B cell (primary cell): ENCODE data around the gene ADCY10. TPM values are rescaled to one million over a fixed set of nuclear protein-coding genes. Genes with fewer than 3 reads are reported as not detected.

Experiments
- ATAC-seq: fragments of 200-7000 bp; cut with Tn5 transposase; one replicate; pipeline ENCODE4 v1.10.0; 2021; ENCODE audit warnings: low read depth, mild to moderate bottlenecking, moderate number of reproducible peaks, moderate library complexity
- CTCF ChIA-PET: fragments of 350-600 bp; sonication (Branson Sonifier 250); formaldehyde crosslinking; loops from one replicate; lab custom pipeline; 2021; ENCODE audit warnings: antibody characterized with exemption, inconsistent platforms; lab: Charles Lee
- POLR2A ChIA-PET: fragments of 350-600 bp; sonication (Branson Sonifier 250); formaldehyde crosslinking; loops from one replicate; lab custom pipeline; 2021; ENCODE audit warnings: antibody characterized with exemption; lab: Charles Lee
- DNase-seq: peaks from one replicate; pipeline ENCODE4 v3.0.0; 2013
- H2AFZ ChIP-seq: 2 replicates; pipeline ENCODE4 v1.6.1; 2012; ENCODE audit warnings: mild to moderate bottlenecking, low read depth, low read length; ENCODE audit not compliant: insufficient read depth, poor library complexity, severe bottlenecking
- H3K27ac ChIP-seq, 2 donors: 1 replicate in 1 of 2; 2 replicates in 1 of 2; pipeline ENCODE4 v1.5.1; 2012 to 2013; ENCODE audit warnings: low read length in 2 of 2, mild to moderate bottlenecking in 2 of 2, moderate library complexity in 1 of 2
- H3K27me3 ChIP-seq, 4 experiments: fragments of 200-600 bp in 1 of 4; sonication (generic) in 1 of 4; replicated peaks in 1 of 4; 1 replicate in 2 of 4; 2 replicates in 2 of 4; pipeline versions ENCODE4 v1.6.1 to v1.7.0; 2013 to 2016; ENCODE audit warnings: low read length in 3 of 4, mild to moderate bottlenecking in 2 of 4, mixed read lengths in 1 of 4, moderate library complexity in 1 of 4; ENCODE audit not compliant: insufficient read depth in 4 of 4, control insufficient read depth in 3 of 4; ENCODE audit errors: control extremely low read depth in 1 of 4
- H3K36me3 ChIP-seq, 2 experiments: replicated peaks in 1 of 2; 1 replicate in 1 of 2; 2 replicates in 1 of 2; pipeline versions ENCODE4 v1.6.1 to v1.7.1; 2013; ENCODE audit warnings: low read length in 1 of 2; ENCODE audit not compliant: insufficient read depth in 2 of 2, control insufficient read depth in 1 of 2; ENCODE audit errors: control extremely low read depth in 1 of 2, extremely low read depth in 1 of 2
- H3K4me1 ChIP-seq, 2 donors: fragments of 200-600 bp in 1 of 2; sonication (generic) in 1 of 2; 1 replicate in 1 of 2; 2 replicates in 1 of 2; pipeline versions ENCODE4 v1.5.1 to v1.6.1; 2013 to 2017; ENCODE audit warnings: low read length in 2 of 2; ENCODE audit not compliant: control insufficient read depth in 2 of 2, insufficient read depth in 2 of 2
- H3K4me2 ChIP-seq: replicated peaks from 2 replicates; pipeline ENCODE3; 2012; ENCODE audit warnings: mild to moderate bottlenecking, low read depth, low read length; ENCODE audit not compliant: poor library complexity, severe bottlenecking
- H3K4me3 ChIP-seq, 5 experiments: fragments of 200-600 bp in 1 of 5; sonication (generic) in 1 of 5; 1 replicate in 3 of 5; 2 replicates in 2 of 5; pipeline versions ENCODE4 v1.5.1 to v1.7.0; 2011 to 2016; ENCODE audit warnings: low read length in 4 of 5, mild to moderate bottlenecking in 4 of 5, low read depth in 2 of 5, control low read depth in 1 of 5, moderate library complexity in 1 of 5; ENCODE audit not compliant: insufficient read depth in 1 of 5; ENCODE audit errors: control extremely low read depth in 1 of 5, extremely low read depth in 1 of 5
- H3K79me2 ChIP-seq: fragments of 200-600 bp; sonication (generic); one replicate; pipeline ENCODE4 v1.6.0; 2016; ENCODE audit warnings: low read length; ENCODE audit not compliant: control insufficient read depth, insufficient read depth
- H3K9ac ChIP-seq: fragments of 200-600 bp; sonication (generic); 2 replicates; pipeline ENCODE4 v1.6.1; 2017; ENCODE audit warnings: mild to moderate bottlenecking, low read length, moderate library complexity
- H3K9me3 ChIP-seq, 3 donors: one replicate each; pipeline versions ENCODE4 v1.6.1 to v1.7.1; 2013; ENCODE audit warnings: low read length in 2 of 3; ENCODE audit not compliant: control insufficient read depth in 2 of 3, insufficient read depth in 1 of 3; ENCODE audit errors: control extremely low read depth in 1 of 3
- H4K20me1 ChIP-seq: 2 replicates; pipeline ENCODE4 v1.6.0; 2012; ENCODE audit warnings: mild to moderate bottlenecking, low read length; ENCODE audit not compliant: insufficient read depth, control insufficient read depth, poor library complexity, severe bottlenecking
- H3K27ac Mint-ChIP-seq: one replicate; pipeline ENCODE4 v1.8.0; 2021; ENCODE audit warnings: mixed read lengths
- H3K27me3 Mint-ChIP-seq: one replicate; pipeline ENCODE4 v1.8.0; 2021; ENCODE audit warnings: mixed read lengths
- H3K4me1 Mint-ChIP-seq: one replicate; pipeline ENCODE4 v1.8.0; 2021; ENCODE audit warnings: mixed read lengths
- H3K4me3 Mint-ChIP-seq: one replicate; pipeline ENCODE4 v1.8.0; 2021; ENCODE audit warnings: mixed read lengths
- H3K9me3 Mint-ChIP-seq: one replicate; pipeline ENCODE4 v1.8.0; 2022; ENCODE audit warnings: mixed read lengths; ENCODE audit not compliant: insufficient read depth
- CTCF ChIP-seq: fragments of 200-600 bp; IDR thresholded peaks from one replicate; pipeline ENCODE4 v1.8.0; 2022; ENCODE audit warnings: antibody characterized with exemption, mild to moderate bottlenecking
- EZH2 ChIP-seq: IDR thresholded peaks from 2 replicates; pipeline ENCODE4 v1.6.1; 2012; ENCODE audit warnings: borderline replicate concordance, low read depth, mild to moderate bottlenecking, moderate library complexity, low read length; ENCODE audit not compliant: insufficient read depth, poor library complexity, severe bottlenecking
- WGBS: methylation state at CpG from one replicate; pipeline ENCODE4 v1.1.5; 2013; ENCODE audit warnings: missing lambda C conversion rate; ENCODE audit not compliant: insufficient coverage; 5-methylcytosine and 5-hydroxymethylcytosine counted together
- intact Hi-C: fragments of 100-400 bp; cut with micrococcal nuclease; formaldehyde crosslinking; loops from one replicate; pipeline ENCODE4 v1.10.0; 2022
- polyA plus RNA-seq: library from polyadenylated mRNA; depleted of rRNA; stranded (reverse); fragments of >200 nt; gene quantifications from 2 replicates; pipeline ENCODE4 v1.2.3, GENCODE V29; 2012
- total RNA-seq, 2 donors: library from RNA; stranded (reverse); fragments of 120-200 nt in 1 of 2; gene quantifications; 1 replicate in 1 of 2; 2 replicates in 1 of 2; pipeline versions ENCODE4 v1.2.3 to v1.2.4, GENCODE V29; 2013 to 2022

ADCY10 gene
- total and polyA plus RNA-seq, 2 donors (not counting 1 experiment from before 2014, with no cell fraction given), result 0.15 TPM; not detected in 1

- Histone ChIP-seq H3K4me2 (no peak overlapping the region), H2AFZ (no peak overlapping the region), H3K4me3 (no peak overlapping the region), H3K36me3 (no peaks in the 10 kb centered on the region), H3K4me1 (no peaks in the 10 kb centered on the region), H3K9ac (no peak overlapping the region), H4K20me1 (no peaks in the 10 kb centered on the region), H3K79me2 (no peaks in the 10 kb centered on the region), H3K27ac (no peak overlapping the region), H3K27me3 (no peaks in the 10 kb centered on the region), H3K9me3 (no peaks in the 10 kb centered on the region)
- ATAC-seq (no peak), DNase-seq (no peak)
- Mint-ChIP-seq H3K4me1 (no peaks in the 10 kb centered on the region), H3K27ac (no peak overlapping the region), H3K27me3 (peaks cover 11% of the 10 kb centered on the region), H3K9me3 (no peaks in the 10 kb centered on the region), H3K4me3 (no peak overlapping the region)
- ChIA-PET POLR2A (no interaction called here), CTCF (no interaction called here)
- TF ChIP-seq EZH2, result no peak
- no peak for TF ChIP-seq CTCF
- WGBS, result 91% methylated on average over 4 of the region's 5 CpGs
- intact Hi-C loops, result no loop called here
Measured at GRCh38 chr1:167842872-167843271, 71.1 kb downstream of the ADCY10 start.

GRCh38 chr1:167841530-167841929 lies 72.4 kb downstream of the ADCY10 start:
- H3K27ac Mint-ChIP-seq, result no peak overlapping the region
- Histone ChIP-seq H3K27ac (no peak overlapping the region), H3K79me2 (no peaks in the 10 kb centered on the region), H4K20me1 (no peaks in the 10 kb centered on the region), H3K36me3 (no peaks in the 10 kb centered on the region), H3K9ac (no peak overlapping the region), H3K4me2 (no peak overlapping the region), H3K4me3 (no peak overlapping the region), H3K9me3 (no peaks in the 10 kb centered on the region), H3K4me1 (no peaks in the 10 kb centered on the region), H2AFZ (no peak overlapping the region), H3K27me3 (no peaks in the 10 kb centered on the region)
- intact Hi-C loops, result no loop called here
- POLR2A ChIA-PET, result no interaction called here
- TF ChIP-seq EZH2 (no peak), CTCF (no peak)
- no peaks in the 10 kb centered on the region for H3K9me3 Mint-ChIP-seq
- ATAC-seq, result no peak
- peaks cover 15% of the 10 kb centered on the region for H3K27me3 Mint-ChIP-seq
- H3K4me3 Mint-ChIP-seq, result no peak overlapping the region
- no peaks in the 10 kb centered on the region for H3K4me1 Mint-ChIP-seq
- no peak for DNase-seq
- CTCF ChIA-PET, result no interaction called here
- WGBS, result 90% methylated on average over 2 of the region's 3 CpGs
